Measurements from ENCODE around the gene F2R.

Gene F2R

GRCh38 chr5:76690704-76691466, 25.0 kb upstream of the F2R start:
- no peak for FAIRE-seq

- no peak for FAIRE-seq
Measured at GRCh38 chr5:76691467-76692273, 24.3 kb upstream of the F2R start.

- no peak for FAIRE-seq
Measured at GRCh38 chr5:76692274-76692540, 23.7 kb upstream of the F2R start.

DNA sequence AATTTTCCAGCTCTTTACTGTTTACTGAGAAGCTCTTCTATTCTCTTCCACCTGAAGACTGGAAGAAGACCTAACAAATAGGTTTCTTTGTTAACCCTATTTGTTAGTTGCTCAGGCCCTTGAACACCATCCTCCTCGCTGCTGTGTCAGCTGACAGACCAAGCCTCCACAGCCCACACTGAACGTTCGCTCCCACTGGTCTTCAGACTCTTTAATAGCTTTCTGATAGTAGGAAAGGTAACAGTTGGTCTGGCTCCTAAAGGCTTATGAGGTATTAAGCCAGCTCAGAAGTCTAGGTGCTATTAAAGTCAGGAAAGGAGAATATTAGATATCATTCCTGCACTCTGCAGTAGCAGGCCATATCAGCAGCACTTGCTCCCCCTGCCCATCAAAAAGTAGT, 23.3 kb upstream of the F2R start:
- FAIRE-seq, result no peak

GRCh38 chr5:76693141-76693540, 22.8 kb upstream of the F2R start:
- FAIRE-seq, result no peak

GRCh38 chr5:76694317-76694716, 21.6 kb upstream of the F2R start:
- no peak for FAIRE-seq

- FAIRE-seq, result no peak
Measured at GRCh38 chr5:76695346-76695745, 20.6 kb upstream of the F2R start.

DNA sequence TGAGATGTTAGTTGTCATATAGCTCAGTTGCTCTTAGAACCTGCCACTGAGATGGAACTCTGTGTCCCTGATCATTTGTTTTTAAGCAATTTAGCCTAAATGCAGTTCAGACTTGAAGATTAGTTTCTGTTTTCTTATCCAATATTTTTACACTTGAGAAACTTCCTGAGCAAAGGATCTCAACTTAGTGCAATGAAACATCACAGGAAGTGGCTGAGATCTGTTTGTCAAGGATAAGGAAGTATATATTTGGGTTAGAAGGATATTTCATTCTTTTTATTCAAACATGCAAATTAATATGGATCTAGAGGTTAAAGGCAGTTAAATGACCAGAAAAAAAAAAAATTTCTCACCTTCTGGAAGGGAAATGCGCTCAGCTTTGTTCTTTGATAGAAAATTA, 19.7 kb upstream of the F2R start:
- FAIRE-seq, result no peak

- no peak for FAIRE-seq
Measured at GRCh38 chr5:76697670-76698069, 18.3 kb upstream of the F2R start.

GRCh38 chr5:76700571-76700970, 15.4 kb upstream of the F2R start:
- no peak for FAIRE-seq

- no peak for FAIRE-seq
Measured at GRCh38 chr5:76701298-76701697, 14.6 kb upstream of the F2R start.

GRCh38 chr5:76703707-76704106, 12.2 kb upstream of the F2R start:
- FAIRE-seq, result no peak

GRCh38 chr5:76704131-76704663, 11.7 kb upstream of the F2R start:
- FAIRE-seq, result no peak

GRCh38 chr5:76705574-76705973, 10.4 kb upstream of the F2R start:
- no peak for FAIRE-seq

GRCh38 chr5:76709762-76710161, 6.2 kb upstream of the F2R start:
- no peak for FAIRE-seq

DNA sequence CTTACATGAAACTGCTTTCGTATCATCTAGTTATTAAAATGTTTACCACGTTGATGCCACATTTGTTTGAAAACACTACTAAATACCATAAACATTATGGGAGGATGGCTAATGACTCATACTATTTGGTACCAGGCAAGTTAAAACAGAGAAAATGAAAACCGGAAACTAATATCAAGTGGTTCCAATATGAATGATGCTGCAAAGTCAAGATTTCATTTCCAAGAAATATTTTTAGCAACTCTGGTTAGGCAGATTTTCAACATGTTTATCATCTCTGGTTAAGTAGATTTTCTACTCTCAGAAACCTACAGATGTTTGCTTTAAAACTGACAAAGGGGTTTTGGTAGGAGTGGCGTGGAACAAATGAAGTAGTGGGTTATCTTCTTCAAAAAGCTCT, 4.9 kb upstream of the F2R start:
- FAIRE-seq, result no peak

DNA sequence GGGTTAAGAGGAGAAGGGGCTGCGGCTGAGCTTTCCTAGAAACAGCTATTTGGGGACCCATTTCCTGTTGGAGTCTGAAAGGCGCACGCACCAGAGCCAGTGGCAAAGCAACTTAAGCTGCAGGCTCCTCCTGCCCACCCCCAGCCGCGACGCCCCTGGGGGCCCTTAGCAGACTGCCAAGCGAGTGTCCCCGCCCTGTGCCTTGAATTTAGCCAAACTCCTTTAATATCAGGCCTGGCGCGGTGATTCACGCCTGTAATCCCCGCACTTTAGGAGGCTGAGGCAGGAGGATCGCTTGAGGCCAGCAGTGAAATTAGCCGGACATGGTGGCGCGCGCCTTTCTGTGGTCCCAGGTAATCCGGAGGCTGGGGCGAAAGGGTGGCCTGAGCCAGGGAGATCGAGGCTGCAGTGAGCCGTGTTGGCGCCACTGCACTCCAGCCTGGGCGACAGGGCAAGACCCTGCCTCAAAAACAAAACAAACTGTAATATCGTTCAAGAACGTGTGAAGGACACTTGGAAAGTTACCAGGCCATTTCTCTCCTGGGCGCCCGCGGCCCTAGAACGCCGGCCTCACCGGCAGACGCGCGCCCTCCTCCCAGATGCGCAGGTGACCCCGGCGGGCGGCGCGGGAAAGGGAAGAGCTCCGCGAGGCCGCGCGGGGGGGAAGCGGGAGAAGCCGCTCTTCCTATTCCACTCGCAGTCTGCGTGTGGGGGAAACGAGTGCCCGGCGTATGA, 1.0 kb upstream of the F2R start:
- FAIRE-seq, result no peak

DNA sequence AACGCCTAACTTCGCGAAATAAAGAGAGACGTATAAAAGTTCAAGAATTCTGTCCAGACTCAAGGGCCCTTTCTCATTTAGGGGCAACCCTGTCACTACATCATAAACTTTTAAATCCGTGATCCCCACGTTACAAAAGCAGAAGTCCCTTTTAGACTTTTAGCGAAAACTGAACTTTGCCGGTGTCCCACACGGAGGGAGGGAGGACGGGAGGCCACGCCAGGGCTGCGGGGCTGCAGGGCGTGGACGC, 515 bp upstream of the F2R start:
- FAIRE-seq, result no peak

GRCh38 chr5:76716456-76717157, 681 bp downstream of the F2R start:
- FAIRE-seq, result no peak

GRCh38 chr5:76717222-76718083, 1.5 kb downstream of the F2R start:
- no peak for FAIRE-seq

DNA sequence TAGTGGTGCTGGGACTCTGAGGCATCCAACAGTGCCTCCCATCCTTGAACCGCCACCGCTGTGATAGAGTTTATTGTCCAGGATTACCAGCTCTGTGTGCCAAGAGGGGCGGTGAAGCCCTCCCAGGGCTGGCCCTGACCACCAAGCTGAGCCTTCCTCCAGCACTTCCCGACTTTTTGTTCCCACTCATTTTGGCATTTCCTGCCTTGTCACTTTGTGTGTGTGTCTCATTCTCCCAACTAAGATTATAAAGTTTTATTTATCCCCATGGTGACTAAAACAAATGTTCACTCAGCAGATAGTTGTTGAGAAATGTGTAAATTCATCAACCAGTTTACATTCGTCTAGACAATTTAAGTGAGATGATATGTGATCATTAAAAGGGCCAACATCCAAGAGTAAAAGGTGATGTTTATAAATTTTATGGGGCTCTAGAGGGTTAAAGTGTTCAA, 2.5 kb downstream of the F2R start:
- no peak for FAIRE-seq

DNA sequence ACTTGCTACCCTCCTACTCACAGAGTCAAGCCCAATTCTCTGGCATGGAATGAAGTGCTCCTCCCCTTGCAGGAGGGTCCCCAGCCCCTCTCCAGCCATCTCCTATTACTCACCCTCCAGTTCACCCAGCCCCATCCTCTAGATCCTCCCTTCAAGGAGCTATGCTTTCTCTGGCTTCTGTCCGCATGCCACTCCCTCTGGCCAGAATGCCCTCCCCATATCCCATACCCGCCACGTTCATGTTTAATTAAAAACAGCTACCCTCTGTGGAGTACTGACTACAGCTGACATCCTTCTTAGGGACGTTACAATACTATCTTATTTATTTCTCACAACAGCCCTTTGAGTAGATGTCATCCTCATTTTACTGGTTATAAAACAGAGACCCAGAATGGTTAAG, 3.0 kb downstream of the F2R start:
- FAIRE-seq, result no peak

Measured in islet of Langerhans (tissue), 1 donor.